HAP-1 (cell line): ENCODE data around the gene ACVR1.
"Not testable (repeated sequence)": the region's sequence is repeated elsewhere in the genome, so short reads cannot be mapped to it uniquely, and the experiment has no call there.

Experiments used
- DNase-seq, 2 experiments: peaks; one replicate each; pipeline ENCODE4 v3.0.0-alpha.2; 2016 to 2020; ENCODE audit warnings: low spot score in 2 of 2
- H3K27me3 ChIP-seq: fragments of 250-450 bp; sonication (Bioruptor Pico); 2 replicates; pipeline ENCODE4 v1.5.1; 2020; ENCODE audit warnings: low read depth, mild to moderate bottlenecking, moderate library complexity
- H3K36me3 ChIP-seq: fragments of 250-450 bp; sonication (Bioruptor Pico); replicated peaks from 2 replicates; pipeline ENCODE4 v1.5.1; 2020; ENCODE audit warnings: mild to moderate bottlenecking
- H3K4me1 ChIP-seq: fragments of 250-450 bp; sonication (Bioruptor Pico); 2 replicates; pipeline ENCODE4 v1.5.1; 2020; ENCODE audit warnings: mild to moderate bottlenecking
- H3K4me3 ChIP-seq: fragments of 250-450 bp; sonication (Bioruptor Pico); 2 replicates; pipeline ENCODE4 v1.5.1; 2020; ENCODE audit warnings: mild to moderate bottlenecking, moderate library complexity
- H3K9me3 ChIP-seq: fragments of 250-450 bp; sonication (Bioruptor Pico); 2 replicates; pipeline ENCODE4 v1.5.1; 2020; ENCODE audit warnings: mild to moderate bottlenecking, moderate library complexity
- in situ Hi-C: fragments of 300-500 bp; cut with MboI; formaldehyde crosslinking; loops from 3 replicates; pipeline ENCODE4 v1.14.3; 2020; ENCODE audit warnings: low sequenced_read_pairs, inconsistent platforms, mixed read lengths

The ACVR1 gene

DNA sequence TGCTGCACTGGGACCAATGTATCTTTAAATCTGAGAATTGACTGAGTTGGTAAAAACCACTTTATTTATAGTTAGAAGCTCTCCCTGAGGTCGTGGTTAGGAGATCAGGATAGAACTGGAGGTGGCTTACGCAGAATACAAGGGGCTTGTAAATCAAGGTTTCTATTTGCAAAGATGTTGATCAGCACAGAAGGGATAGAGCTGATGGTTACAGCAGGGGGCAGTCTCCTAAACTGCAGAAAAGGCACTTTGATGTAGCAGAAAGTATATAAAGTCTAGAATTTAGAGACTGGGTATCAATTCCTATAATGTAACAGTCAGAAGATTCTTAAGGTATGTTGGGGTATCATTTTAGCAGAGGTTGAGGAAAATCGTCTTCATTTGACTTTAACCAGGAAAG lies 25.2 kb upstream of the ACVR1 start:
- no peaks in the 10 kb centered on the region for H3K9me3 ChIP-seq
- H3K36me3 ChIP-seq: no peaks in the 10 kb centered on the region
- in situ Hi-C loops: no loop called here
- no peak overlapping the region for H3K4me3 ChIP-seq
- DNase-seq: no peak
- peaks cover 5% of the 10 kb centered on the region for H3K4me1 ChIP-seq
- no peaks in the 10 kb centered on the region for H3K27me3 ChIP-seq

GRCh38 chr2:157900684-157901083 lies 24.6 kb upstream of the ACVR1 start:
- Histone ChIP-seq H3K36me3 (no peaks in the 10 kb centered on the region), H3K4me1 (peaks cover 5% of the 10 kb centered on the region), H3K4me3 (no peak overlapping the region), H3K27me3 (no peaks in the 10 kb centered on the region), H3K9me3 (no peaks in the 10 kb centered on the region)
- DNase-seq: no peak
- in situ Hi-C loops: no loop called here

DNA sequence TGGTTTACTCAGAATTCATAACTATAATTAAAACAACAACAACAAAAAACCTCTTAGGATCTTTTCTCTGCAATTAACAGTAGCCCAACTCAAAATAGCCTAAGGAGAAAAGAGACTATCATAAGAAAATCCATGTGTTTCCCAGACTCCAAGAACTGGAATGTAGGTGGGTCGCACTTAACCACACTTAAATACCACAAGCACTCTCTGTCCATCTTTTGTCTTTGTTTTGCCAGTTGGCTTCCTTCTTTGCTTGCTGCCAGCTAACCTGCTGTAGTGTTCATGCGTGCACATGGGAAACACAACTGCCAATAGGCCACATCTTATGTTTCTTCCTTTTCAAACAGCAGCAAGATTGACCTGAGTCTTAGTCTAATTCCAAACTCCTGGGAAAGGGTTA lies 24.1 kb upstream of the ACVR1 start:
- DNase-seq: no peak
- Histone ChIP-seq H3K36me3 (no peaks in the 10 kb centered on the region), H3K27me3 (no peaks in the 10 kb centered on the region), H3K4me1 (peaks cover 5% of the 10 kb centered on the region), H3K9me3 (no peaks in the 10 kb centered on the region), H3K4me3 (no peak overlapping the region)
- in situ Hi-C loops: no loop called here

DNA sequence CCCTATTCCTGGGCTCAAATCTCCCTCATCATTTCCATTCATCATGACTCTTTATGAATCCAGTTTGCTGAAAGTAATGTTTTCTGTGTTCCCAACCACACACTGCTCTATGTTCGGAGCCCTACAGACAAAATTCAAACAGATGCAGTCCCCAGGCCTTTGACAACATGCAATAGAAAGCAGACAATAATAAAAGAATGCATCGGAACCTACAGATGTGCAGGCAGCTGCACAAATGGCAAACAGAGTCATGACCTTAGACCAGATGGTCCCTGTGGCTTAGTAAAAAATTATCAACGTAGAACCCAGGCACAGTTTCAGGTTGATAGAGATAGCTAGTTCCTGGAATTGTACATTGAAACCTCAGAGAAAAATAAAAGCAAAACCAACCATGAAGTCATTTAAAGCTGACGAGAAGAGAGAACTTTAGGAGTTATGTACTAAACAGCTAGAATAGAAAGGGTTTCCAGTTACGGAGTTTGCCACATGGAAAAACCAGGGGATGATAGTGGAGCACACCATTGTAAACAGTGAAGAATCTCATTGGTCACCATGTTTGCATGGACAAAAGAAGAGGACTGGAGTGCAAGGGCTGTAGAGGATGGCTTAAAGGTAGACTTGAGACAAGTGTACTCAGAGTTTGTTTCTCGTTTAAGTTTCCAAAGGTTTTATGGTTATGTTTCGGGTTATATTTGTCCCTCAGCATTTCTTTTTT lies 23.2 kb upstream of the ACVR1 start:
- Histone ChIP-seq H3K4me1 (peaks cover 5% of the 10 kb centered on the region), H3K9me3 (no peaks in the 10 kb centered on the region), H3K4me3 (no peak overlapping the region), H3K36me3 (no peaks in the 10 kb centered on the region), H3K27me3 (no peaks in the 10 kb centered on the region)
- in situ Hi-C loops: no loop called here
- no peak for DNase-seq

GRCh38 chr2:157898591-157898996 lies 22.5 kb upstream of the ACVR1 start:
- no peak overlapping the region for H3K4me3 ChIP-seq
- no peaks in the 10 kb centered on the region for H3K36me3 ChIP-seq
- no peaks in the 10 kb centered on the region for H3K27me3 ChIP-seq
- H3K4me1 ChIP-seq: peaks cover 5% of the 10 kb centered on the region
- no peaks in the 10 kb centered on the region for H3K9me3 ChIP-seq
- in situ Hi-C loops: no loop called here
- no peak for DNase-seq

- no peak overlapping the region for H3K4me3 ChIP-seq
- H3K27me3 ChIP-seq: no peaks in the 10 kb centered on the region
- no peak for DNase-seq
- no peaks in the 10 kb centered on the region for H3K36me3 ChIP-seq
- no peaks in the 10 kb centered on the region for H3K4me1 ChIP-seq
- in situ Hi-C loops: no loop called here
- no peaks in the 10 kb centered on the region for H3K9me3 ChIP-seq
Observed at GRCh38 chr2:157897106-157897971, 21.2 kb upstream of the ACVR1 start.

GRCh38 chr2:157895531-157895930 lies 19.4 kb upstream of the ACVR1 start:
- in situ Hi-C loops: no loop called here
- no peaks in the 10 kb centered on the region for H3K9me3 ChIP-seq
- no peaks in the 10 kb centered on the region for H3K27me3 ChIP-seq
- DNase-seq: no peak
- peaks cover 16% of the 10 kb centered on the region for H3K4me1 ChIP-seq
- H3K4me3 ChIP-seq: no peak overlapping the region
- H3K36me3 ChIP-seq: no peaks in the 10 kb centered on the region

DNA sequence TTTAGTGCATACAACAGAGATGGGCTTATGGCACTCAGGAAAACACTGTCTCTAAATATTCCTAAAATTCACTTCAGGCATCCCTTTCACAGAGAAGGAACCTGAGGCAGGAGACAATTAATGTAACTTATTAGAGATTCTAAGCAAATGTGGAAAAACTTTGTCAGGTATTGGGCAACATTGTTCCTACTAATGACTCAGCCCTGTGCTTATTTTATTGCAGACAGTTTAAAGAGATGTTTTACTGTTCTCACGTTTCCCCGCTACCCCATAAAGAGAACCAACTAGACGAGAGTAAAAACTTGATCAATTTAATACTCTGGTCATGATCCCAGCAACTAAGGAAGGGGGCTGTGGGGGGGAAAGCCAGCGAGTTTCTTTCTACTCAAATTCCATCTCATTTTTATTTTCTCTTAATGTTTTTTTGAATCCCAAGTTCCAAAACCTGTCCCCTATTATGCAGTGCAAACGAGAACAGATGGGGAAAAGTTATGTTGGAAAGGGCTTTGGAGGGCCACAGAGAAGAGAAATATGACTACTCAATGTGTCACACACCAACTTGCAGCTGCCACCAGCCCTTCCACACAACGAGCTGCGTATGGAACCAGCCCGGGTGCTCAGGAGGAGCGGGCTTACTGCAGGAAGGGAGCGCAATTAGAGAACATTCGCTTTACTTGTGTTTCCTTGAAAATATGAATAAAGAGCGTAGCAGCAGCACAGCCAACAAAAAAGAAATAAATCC lies 18.7 kb upstream of the ACVR1 start:
- Histone ChIP-seq H3K4me3 (no peak overlapping the region), H3K27me3 (no peaks in the 10 kb centered on the region), H3K36me3 (no peaks in the 10 kb centered on the region), H3K4me1 (peaks cover 16% of the 10 kb centered on the region), H3K9me3 (no peaks in the 10 kb centered on the region)
- DNase-seq: no peak
- in situ Hi-C loops: no loop called here

- Histone ChIP-seq H3K36me3 (no peaks in the 10 kb centered on the region), H3K4me1 (peaks cover 16% of the 10 kb centered on the region), H3K27me3 (peaks cover 2% of the 10 kb centered on the region; the same call in 1 of the 2 replicates), H3K9me3 (no peaks in the 10 kb centered on the region), H3K4me3 (no peak overlapping the region)
- in situ Hi-C loops: no loop called here
- DNase-seq: no peak
Observed at GRCh38 chr2:157893611-157894010, 17.5 kb upstream of the ACVR1 start.

DNA sequence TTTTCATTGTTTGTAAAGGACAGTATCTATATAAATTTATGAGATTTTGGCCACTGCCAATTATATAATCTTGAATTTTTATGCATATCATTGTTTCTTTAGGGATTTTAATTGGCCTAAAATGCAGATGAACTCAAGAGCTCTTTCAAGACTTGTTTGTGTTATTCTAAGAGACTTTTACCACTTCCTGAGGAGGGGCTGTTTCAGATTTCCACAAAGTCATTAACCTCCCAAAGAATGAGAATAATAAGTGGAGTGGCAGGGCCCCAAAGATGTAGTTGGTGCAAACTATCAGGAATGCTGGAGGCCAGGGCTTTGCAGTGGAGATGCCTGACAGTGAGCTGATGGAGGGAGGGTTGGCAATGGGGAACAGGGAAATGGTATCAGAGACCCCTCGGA lies 15.5 kb upstream of the ACVR1 start:
- DNase-seq: peak in 1 of 2 experiments; percentile 15
- H3K27me3 ChIP-seq: peaks cover 4% of the 10 kb centered on the region; the same call in 1 of the 2 replicates
- H3K4me3 ChIP-seq: no peak overlapping the region
- no peaks in the 10 kb centered on the region for H3K9me3 ChIP-seq
- peaks cover 16% of the 10 kb centered on the region for H3K4me1 ChIP-seq
- in situ Hi-C loops: no loop called here
- H3K36me3 ChIP-seq: no peaks in the 10 kb centered on the region

DNA sequence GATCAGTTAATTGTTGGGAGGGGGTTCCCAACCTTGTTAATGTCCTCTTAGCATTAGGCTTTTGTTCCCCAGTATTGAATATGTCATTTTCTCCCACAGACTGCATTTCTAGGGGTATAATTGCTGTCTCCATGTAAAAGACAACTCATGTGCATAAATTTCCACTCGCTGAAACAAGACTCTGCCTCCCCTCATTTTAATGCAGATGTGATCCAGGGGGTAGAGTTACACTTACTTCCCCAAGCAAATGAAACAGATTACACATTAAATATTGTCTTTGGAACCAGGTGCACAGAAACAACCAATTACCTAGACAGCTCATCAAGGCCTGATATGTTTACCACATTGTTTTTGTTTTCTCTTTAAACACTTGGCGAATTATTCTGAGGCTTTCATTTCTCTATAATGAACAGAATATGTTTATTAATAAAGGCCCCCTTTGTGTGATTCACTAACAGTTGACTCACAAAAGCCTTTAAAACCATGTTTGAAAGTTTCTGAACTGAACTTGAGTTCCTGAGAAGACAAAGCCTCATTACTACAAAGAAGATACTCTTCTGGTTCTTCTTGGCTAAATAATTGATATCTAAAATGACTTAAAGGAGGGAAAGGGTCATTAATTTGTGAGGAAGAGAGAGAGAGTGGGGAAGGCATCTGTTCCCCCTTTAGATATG lies 15.0 kb upstream of the ACVR1 start:
- in situ Hi-C loops: no loop called here
- no peaks in the 10 kb centered on the region for H3K9me3 ChIP-seq
- peaks cover 4% of the 10 kb centered on the region; the same call in 1 of the 2 replicates for H3K27me3 ChIP-seq
- DNase-seq: peak in 1 of 2 experiments; percentile 73
- peaks cover 16% of the 10 kb centered on the region for H3K4me1 ChIP-seq
- no peaks in the 10 kb centered on the region for H3K36me3 ChIP-seq
- no peak overlapping the region for H3K4me3 ChIP-seq

DNA sequence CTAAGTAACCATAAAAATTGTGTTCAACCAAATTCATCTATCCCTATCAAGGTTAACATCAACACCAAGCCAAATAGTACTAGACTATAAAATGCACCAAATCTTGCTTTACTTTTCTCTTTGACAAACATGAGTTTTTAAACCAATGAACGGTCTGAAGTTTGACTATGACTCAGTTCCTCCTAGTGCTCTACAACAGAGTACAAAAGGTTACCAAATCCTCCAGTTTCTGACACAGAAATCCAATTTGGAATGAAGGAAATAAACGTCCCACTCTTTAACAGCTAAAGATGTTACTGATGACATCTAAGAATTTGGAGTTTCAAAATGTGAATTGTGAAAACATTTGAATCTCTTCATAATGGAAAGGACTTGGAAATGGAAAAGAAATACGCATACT lies 11.8 kb upstream of the ACVR1 start:
- in situ Hi-C loops: no loop called here
- peaks cover 16% of the 10 kb centered on the region for H3K4me1 ChIP-seq
- DNase-seq: no peak
- no peaks in the 10 kb centered on the region for H3K9me3 ChIP-seq
- no peak overlapping the region for H3K4me3 ChIP-seq
- no peaks in the 10 kb centered on the region for H3K36me3 ChIP-seq
- peaks cover 7% of the 10 kb centered on the region for H3K27me3 ChIP-seq

- H3K36me3 ChIP-seq, H3K9me3 ChIP-seq, DNase-seq, in situ Hi-C loops, H3K4me1 ChIP-seq, H3K4me3 ChIP-seq, H3K27me3 ChIP-seq: not testable (repeated sequence)
Observed at GRCh38 chr2:157884533-157884932, 8.4 kb upstream of the ACVR1 start.
